HL-60 (cell line): ENCODE data around the gene OXSR1.

Experiments used
- GABPA ChIP-seq: IDR thresholded peaks from 2 replicates; pipeline ENCODE4 v1.6.1; 2012; ENCODE audit warnings: low read depth
- POLR2AphosphoS5 ChIP-seq: IDR thresholded peaks from 2 replicates; pipeline ENCODE4 v1.6.1; 2012; ENCODE audit warnings: low read depth
- TF ChIP-seq, protein P1 (sequence below): IDR thresholded peaks from one replicate; pipeline ENCODE4 v1.5.1; 2011; ENCODE audit warnings: low read length, control low read depth, inconsistent platforms; ENCODE audit not compliant: insufficient read depth

DNA sequence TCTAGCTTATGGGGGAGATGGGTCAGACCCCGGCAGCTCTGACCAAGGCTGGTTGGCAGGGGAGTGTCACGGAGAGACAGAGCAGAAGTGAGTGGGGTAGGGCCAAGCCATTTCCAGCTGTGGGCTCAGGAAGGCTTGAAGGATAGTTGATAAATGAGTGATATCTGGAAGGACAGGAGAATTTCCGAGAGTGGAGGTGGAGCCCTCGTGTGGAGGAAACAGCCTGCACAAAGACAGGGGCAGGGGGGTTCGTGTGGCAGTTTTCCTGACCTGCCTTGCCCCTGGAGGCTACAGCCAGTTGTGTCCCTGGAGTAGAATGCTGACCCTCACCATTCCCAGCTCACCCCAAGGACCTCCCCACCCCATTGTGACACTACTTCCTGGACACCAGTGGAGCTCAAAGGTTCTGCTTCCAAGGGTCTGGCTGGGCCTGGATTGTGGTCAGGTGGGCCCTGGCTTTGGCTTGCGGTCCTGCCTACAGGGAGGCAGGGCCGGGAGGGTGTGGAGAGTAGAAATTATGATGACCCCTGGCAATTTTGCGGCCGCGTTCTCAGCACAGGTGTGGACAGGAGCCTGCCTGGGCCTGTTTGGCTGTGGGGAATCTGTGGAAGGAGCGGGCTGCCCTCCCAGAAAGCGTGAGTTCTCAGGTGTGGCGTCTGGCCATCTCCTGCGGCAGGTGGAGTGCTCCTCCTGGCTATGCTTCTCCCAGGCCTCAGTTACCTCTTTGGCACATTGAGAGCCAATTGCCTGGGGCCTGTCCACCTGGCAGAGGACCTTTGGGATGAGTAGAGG is 116.8 kb downstream of the OXSR1 start, which contains the start of gene SLC22A14:
- no peak for TF ChIP-seq GABPA
- TF ChIP-seq, protein P1, sequence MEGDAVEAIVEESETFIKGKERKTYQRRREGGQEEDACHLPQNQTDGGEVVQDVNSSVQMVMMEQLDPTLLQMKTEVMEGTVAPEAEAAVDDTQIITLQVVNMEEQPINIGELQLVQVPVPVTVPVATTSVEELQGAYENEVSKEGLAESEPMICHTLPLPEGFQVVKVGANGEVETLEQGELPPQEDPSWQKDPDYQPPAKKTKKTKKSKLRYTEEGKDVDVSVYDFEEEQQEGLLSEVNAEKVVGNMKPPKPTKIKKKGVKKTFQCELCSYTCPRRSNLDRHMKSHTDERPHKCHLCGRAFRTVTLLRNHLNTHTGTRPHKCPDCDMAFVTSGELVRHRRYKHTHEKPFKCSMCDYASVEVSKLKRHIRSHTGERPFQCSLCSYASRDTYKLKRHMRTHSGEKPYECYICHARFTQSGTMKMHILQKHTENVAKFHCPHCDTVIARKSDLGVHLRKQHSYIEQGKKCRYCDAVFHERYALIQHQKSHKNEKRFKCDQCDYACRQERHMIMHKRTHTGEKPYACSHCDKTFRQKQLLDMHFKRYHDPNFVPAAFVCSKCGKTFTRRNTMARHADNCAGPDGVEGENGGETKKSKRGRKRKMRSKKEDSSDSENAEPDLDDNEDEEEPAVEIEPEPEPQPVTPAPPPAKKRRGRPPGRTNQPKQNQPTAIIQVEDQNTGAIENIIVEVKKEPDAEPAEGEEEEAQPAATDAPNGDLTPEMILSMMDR = no peak
- no peak for TF ChIP-seq POLR2AphosphoS5
